GM21447 (cell line): ENCODE data around the gene MT1G.
"Not testable (repeated sequence)": the region's sequence is repeated elsewhere in the genome, so short reads cannot be mapped to it uniquely, and the experiment has no call there.

Experiments used
- ATAC-seq: cut with Tn5 transposase; IDR thresholded peaks from one replicate; pipeline ENCODE4 v1.9.1; 2021; ENCODE audit not compliant: unreplicated experiment

MT1G gene

GRCh38 chr16:56667581-56668571 is at the start of gene MT1G:
TSS of gene MT1G (minus strand) at chr16:56668065. CDS start at chr16:56667993, 72 bp downstream.
- ATAC-seq, result no peak

GRCh38 chr16:56717532-56717931 is 49.7 kb upstream of the MT1G start:
- ATAC-seq, result not testable (repeated sequence)

- no peak for ATAC-seq
Observed at GRCh38 chr16:56716761-56717160, 48.9 kb upstream of the MT1G start.

- no peak for ATAC-seq
Observed at GRCh38 chr16:56715126-56715525, 47.3 kb upstream of the MT1G start.

- ATAC-seq, result no peak
Observed at GRCh38 chr16:56713794-56714193, 45.9 kb upstream of the MT1G start.

- ATAC-seq, result no peak
Observed at GRCh38 chr16:56711862-56712261, 44.0 kb upstream of the MT1G start.

GRCh38 chr16:56710181-56710737 is 42.4 kb upstream of the MT1G start:
- ATAC-seq, result no peak

- ATAC-seq, result no peak
Observed at GRCh38 chr16:56709443-56710040, 41.7 kb upstream of the MT1G start.

- no peak for ATAC-seq
Observed at GRCh38 chr16:56708525-56709442, 40.9 kb upstream of the MT1G start.

GRCh38 chr16:56702836-56703235 is 35.0 kb upstream of the MT1G start:
- ATAC-seq, result no peak

- ATAC-seq, result no peak
Observed at GRCh38 chr16:56701534-56701933, 33.7 kb upstream of the MT1G start.

- ATAC-seq, result no peak
Observed at GRCh38 chr16:56700631-56701030, 32.8 kb upstream of the MT1G start.

GRCh38 chr16:56700195-56700594 is 32.3 kb upstream of the MT1G start:
- ATAC-seq, result no peak

GRCh38 chr16:56697456-56698155 is 29.7 kb upstream of the MT1G start:
- ATAC-seq, result no peak

GRCh38 chr16:56695246-56695645 is 27.4 kb upstream of the MT1G start:
- no peak for ATAC-seq

GRCh38 chr16:56691885-56692284 is 24.0 kb upstream of the MT1G start:
- ATAC-seq, result no peak

GRCh38 chr16:56690420-56691122 is 22.7 kb upstream of the MT1G start:
- ATAC-seq, result no peak

- ATAC-seq, result no peak
Observed at GRCh38 chr16:56689171-56689570, 21.3 kb upstream of the MT1G start.

GRCh38 chr16:56688762-56689161 is 20.9 kb upstream of the MT1G start:
- ATAC-seq, result no peak

GRCh38 chr16:56686758-56687157 is 18.9 kb upstream of the MT1G start:
- no peak for ATAC-seq
